GM19463 (cell line): ENCODE results near the gene ADCY3.

ENCODE experiments used
- ATAC-seq: cut with Tn5 transposase; IDR thresholded peaks from one replicate; pipeline ENCODE4 v1.9.1; 2021; ENCODE audit warnings: mild to moderate bottlenecking, moderate library complexity; ENCODE audit not compliant: unreplicated experiment

The ADCY3 gene

GRCh38 chr2:24920098-24920808 is at the start of gene ADCY3:
TSS of gene ADCY3 (minus strand) at chr2:24920237. CDS start at chr2:24918987, 1,250 bp downstream.
- peak; percentile 54 for ATAC-seq

DNA sequence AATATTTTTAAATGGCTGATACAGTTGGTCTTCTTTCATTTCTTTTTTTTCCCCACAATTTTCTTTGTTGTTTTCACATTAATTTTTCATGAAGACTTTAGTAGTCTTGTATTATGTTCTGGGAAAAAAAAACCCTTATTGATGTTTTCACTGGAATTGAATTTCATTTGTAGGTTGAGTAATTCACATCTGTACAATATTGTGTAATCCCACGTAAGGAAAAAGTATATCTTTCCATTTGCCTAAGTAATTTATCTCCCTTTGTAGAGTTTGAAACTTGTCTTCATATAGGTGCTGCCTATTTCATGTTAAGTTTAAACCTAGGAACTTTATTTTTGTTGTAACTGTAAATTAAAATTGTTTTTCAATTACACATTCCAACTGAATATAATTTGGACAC is 49.7 kb upstream of the ADCY3 start:
- ATAC-seq = no peak

GRCh38 chr2:24961903-24962302 is 41.9 kb upstream of the ADCY3 start:
- ATAC-seq = no peak

GRCh38 chr2:24959761-24960160 is 39.7 kb upstream of the ADCY3 start:
- ATAC-seq = no peak

DNA sequence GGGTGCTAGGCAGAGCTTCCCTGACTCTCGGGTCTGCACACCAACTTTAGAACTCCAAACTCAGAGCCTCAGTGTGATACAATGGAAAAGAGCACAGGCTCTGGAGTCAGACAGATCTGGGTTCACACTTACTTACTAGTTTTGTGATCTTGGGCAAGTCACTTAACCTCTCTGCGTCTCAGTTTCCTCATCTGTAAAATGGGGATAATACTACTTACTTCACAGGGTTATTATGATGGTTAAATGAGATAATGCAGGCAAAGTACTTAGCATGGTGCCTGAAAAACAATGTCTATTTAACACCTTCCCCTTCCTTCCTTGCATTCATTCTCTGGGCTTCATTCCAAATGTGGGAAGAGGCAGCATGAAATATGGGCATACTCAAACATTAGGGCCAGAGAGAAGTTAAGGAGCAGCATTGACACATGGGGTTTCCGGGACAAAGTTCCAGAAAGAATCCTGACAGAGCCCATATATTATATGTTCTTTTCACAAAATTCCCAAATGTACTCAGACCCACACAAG is 38.4 kb upstream of the ADCY3 start:
- ATAC-seq = no peak

DNA sequence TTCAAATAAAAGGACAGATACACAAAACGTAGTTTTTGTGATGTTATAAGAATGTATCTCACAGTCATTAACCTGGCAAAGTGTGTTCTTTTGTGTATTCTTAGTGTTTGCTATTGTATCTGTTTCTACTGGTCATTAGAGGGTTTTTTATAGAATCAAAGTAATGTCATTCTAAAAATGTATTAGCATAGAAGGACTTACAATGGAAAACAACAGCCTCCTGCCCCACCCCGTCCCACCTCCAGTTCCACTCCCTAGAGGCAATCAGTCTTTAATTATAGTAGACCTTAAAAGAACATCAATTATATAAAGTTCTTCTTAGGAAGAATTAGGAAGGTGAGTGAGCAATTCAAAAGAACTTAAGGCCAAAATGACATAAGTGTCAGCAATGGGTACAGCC is 37.9 kb upstream of the ADCY3 start:
- no peak for ATAC-seq

GRCh38 chr2:24957221-24957620 is 37.2 kb upstream of the ADCY3 start:
- ATAC-seq = no peak

DNA sequence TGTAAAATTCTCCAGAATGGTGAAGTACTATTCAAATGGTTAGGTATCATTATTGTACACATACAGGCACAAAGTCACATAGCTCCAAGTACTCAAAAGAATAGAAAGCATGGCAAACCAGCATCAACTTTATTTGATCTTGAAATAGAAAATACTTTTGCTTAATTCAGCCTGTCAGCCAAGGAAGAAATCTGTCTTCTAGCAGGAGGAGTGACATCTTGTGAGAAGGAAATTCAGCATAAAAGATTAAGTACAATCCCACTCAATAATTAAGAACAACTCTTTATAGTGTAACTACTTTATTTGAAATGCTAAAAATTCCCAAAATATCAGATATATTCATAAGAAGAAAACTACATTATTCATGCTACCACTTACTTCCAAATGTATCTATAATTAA is 35.9 kb upstream of the ADCY3 start:
- ATAC-seq = no peak

DNA sequence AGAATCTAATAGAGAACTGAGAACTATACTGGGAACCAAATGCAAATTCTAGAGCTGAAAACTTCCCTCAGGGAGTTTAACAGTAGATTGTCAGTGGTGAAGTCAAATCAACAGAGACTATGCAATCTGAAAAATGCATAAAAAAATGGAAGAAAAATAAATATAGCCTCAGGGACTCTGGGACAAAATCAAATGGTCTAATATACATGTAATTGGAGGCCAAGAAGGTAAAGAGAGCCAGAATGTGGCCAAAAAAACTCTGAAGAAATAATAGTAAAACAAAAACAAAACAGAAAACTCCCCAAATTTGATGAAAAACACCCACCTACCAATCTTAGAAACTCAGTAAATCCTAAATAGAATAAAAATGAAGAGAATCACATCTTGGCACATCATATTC is 35.2 kb upstream of the ADCY3 start:
- no peak for ATAC-seq

DNA sequence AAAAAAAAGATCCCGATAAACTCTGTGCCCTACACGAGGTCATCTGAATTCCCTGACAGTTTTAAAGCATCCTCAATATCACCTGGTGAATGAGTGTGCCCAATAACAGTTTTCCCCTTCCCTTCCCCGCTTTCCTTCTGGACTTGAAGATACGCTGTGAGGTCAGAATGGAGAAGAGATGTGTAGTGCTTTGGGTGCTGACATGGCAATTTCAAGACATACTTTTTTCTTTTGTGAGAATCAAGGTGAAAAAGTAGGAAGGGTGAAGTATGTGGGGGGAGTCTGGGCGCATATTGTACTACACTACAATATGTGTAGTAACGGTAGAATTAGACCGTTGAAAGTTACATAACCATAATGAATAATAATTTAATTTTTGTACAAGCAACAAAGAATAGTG is 30.1 kb upstream of the ADCY3 start:
- ATAC-seq = no peak

DNA sequence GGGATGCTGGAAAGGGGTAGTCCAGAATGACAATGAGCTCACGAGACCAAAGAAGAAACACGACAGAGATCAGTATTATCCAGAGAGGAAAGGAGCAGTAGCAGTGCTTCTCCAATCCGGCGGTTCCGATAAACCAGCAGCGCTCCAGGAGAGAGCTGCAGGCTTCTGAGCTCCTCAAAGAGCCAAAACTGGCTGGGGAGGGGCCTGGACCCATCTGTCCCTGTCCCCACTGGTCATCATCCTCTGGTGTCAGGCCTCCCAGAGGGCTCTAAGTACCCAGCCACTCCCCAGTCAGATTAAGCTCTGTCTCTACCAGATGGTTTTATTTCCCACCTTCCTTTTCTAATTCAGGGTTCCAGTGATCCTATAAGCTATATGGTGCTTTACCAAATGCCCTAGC is 28.5 kb upstream of the ADCY3 start:
- no peak for ATAC-seq

- no peak for ATAC-seq
Observed at GRCh38 chr2:24947561-24948157, 27.6 kb upstream of the ADCY3 start.

- no peak for ATAC-seq
Observed at GRCh38 chr2:24945907-24946306, 25.9 kb upstream of the ADCY3 start.

DNA sequence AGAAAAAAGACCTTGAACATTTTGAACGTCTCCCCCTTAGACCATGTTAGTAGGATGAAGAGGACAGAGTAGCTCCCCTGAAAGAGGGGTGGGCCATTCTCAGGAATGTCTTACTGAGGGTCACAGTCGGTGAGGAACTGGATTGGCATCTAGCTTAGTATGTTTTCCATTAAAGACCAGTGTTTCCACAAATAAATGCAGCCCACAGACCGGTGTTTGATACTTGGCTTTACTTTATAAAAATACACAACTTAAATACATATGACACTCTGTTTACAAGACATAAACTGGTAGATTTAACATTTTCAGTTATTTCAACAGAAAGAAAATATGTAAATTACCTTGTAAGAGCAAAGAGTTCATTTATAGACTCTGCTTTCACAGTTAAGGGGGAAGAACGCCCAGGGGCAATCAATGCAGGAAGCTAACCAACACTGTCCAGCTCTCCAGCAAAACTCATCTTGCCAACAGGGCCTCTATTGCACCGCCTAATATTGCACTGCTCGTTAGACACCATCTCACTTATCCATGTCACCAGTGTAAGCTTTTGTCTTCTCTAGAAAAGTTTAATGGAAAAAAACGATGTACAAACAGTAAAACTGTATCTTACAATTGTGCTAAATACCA is 23.5 kb upstream of the ADCY3 start:
- ATAC-seq = no peak

DNA sequence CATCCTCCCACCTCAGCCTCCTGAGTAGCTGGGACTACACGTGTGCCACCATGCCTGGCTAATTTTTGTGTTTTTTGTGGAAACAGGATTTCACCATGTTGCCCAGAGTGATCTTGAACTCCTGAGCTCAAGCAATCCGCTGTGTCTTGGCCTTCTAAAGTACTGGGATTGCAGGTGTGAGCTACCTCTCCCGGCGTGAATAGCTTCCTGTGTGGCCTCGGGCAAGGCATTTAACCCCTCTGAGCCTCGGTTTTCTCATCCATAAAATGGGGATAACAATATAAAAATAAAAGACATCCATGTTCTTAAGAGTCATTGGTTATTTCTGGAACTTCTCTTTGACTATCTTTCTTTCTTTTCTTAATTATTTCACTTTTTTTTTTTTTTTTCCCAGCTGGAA is 19.3 kb upstream of the ADCY3 start:
- no peak for ATAC-seq

- ATAC-seq = no peak
Observed at GRCh38 chr2:24937236-24937635, 17.2 kb upstream of the ADCY3 start.

GRCh38 chr2:24935145-24935544 is 15.1 kb upstream of the ADCY3 start:
- ATAC-seq = no peak

DNA sequence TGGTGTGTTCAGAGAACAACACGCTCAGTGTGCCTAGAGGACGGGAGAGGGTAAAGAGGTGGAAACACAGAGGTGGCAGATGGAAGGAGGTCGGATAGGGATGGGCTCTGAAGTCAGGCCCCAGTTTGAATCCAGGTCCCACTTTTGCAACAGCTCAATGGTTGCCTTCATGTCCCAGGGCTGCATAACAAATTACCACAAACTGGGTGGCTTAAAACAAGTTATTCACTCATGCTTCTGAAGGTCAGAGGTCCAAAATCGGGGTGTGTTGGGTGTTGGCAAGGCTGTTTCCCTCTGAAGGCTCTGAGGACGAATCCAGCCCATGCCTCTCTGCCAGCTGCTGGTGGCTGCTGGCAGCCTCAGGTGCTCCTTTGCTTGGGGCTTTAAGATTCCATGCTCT is 12.7 kb upstream of the ADCY3 start:
- no peak for ATAC-seq

DNA sequence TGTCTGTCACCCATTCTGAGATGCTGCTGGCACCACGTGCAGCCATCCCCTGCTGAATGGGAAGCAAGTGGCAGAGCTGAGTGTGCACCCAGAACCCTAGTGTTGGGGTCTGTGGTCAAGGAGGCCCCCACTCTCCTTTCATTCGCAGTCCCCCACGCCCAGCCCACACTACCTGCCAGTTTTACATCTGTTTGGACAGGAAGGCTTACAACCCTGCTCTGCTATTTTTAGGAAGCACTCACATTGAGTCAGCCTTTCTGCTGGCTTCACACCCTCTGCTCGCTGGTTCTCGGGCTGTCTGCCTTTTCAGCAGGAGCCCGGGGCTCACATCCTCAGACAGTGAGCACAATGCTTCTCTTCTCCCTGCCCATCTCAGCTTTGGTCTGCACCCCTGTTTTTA is 10.7 kb upstream of the ADCY3 start:
- peak; percentile 82 for ATAC-seq

- ATAC-seq = no peak
Observed at GRCh38 chr2:24929230-24929629, 9.2 kb upstream of the ADCY3 start.

DNA sequence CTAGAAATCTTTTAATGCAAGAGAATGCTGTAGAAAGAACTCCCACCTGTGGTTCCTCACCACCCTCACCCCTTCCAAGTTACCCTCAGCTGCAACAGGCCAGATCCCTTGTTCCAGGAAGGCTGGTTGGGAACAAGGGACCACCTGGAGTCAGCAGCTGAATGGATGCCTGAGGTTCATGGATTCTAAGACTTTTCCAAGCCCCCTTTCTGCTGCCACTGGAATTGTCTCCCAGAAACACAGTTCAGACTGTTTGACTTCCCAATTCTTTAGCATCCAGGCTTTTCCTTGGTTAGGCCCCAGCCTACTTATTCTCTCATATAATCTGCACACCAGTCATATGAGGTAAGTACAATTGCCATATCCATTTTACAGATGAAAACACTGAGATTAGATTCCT is 8.0 kb upstream of the ADCY3 start:
- no peak for ATAC-seq

DNA sequence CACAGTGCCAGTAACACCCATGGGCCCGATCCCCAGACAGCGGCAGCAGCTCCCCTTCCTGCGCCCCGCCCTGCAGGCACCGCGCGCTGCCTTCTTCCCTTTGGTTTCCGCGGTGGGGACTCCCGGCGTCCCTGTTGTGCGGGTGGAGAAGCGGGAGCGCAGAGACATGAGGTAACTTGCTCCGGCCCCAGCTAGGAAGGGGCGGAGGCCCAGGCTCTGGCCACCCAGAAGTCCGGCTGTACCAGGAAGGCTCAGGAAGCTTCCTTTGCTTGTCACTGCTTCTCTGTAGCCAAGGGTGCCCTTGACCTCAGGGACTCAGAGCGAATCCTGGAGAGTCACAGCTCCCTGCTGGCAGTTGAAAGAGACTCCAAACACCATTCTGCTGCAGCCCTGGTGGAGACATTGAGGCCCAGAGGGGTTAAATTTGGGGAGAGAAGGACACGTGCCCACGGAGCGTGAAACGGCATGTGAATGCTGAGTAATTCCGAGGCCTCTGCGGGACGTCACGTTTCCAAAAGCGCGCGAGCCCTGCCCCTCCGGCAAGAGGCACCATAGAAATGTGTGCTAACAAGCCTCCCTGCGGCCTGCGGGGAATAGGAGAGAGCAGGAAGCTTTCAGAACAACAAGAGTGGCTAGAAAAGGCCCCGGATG is 6.7 kb upstream of the ADCY3 start:
- ATAC-seq = no peak
